Mesothelial cell of epicardium (in vitro differentiated cells): Measurements from ENCODE around the gene RAB44. TPM values are rescaled to one million over a fixed set of nuclear protein-coding genes. Genes with fewer than 3 reads are reported as not detected.

Experiments
- DNase-seq, 2 experiments: peaks; one replicate each; pipeline ENCODE4 v3.0.0; 2021; ENCODE audit warnings: low spot score in 2 of 2; ENCODE audit not compliant: unreplicated experiment in 2 of 2
- H3K27ac Mint-ChIP-seq: 2 replicates; pipeline ENCODE4 v1.8.0; 2021; ENCODE audit warnings: mixed read lengths
- H3K27me3 Mint-ChIP-seq: 2 replicates; pipeline ENCODE4 v1.8.0; 2021; ENCODE audit warnings: low read depth, mixed read lengths
- H3K36me3 Mint-ChIP-seq: 2 replicates; pipeline ENCODE4 v1.8.0; 2021; ENCODE audit warnings: mixed read lengths
- H3K4me1 Mint-ChIP-seq: 2 replicates; pipeline ENCODE4 v1.8.0; 2021; ENCODE audit warnings: mixed read lengths
- H3K4me3 Mint-ChIP-seq: 2 replicates; pipeline ENCODE4 v1.8.0; 2021; ENCODE audit warnings: mild to moderate bottlenecking, moderate library complexity, mixed read lengths
- H3K9me3 Mint-ChIP-seq: 2 replicates; pipeline ENCODE4 v1.8.0; 2021; ENCODE audit warnings: mixed read lengths
- CTCF ChIP-seq: fragments of 200-600 bp; sonication (generic); IDR thresholded peaks from one replicate; pipeline ENCODE4 v1.5.0; 2021; ENCODE audit warnings: antibody characterized with exemption; ENCODE audit not compliant: unreplicated experiment
- total RNA-seq: library from RNA; stranded (reverse); gene quantifications from 3 replicates; pipeline ENCODE4 v1.2.1, GENCODE V29; 2021

The RAB44 gene
- total RNA-seq, 1 donor from 2014 or later: 0.07 TPM

- H3K4me1 Mint-ChIP-seq: peaks cover 6% of the 10 kb centered on the region
- H3K4me3 Mint-ChIP-seq: no peak overlapping the region
- H3K27me3 Mint-ChIP-seq: no peaks in the 10 kb centered on the region
- H3K36me3 Mint-ChIP-seq: no peaks in the 10 kb centered on the region
- H3K27ac Mint-ChIP-seq: no peak overlapping the region
- DNase-seq: no peak
- TF ChIP-seq CTCF: no peak
- no peaks in the 10 kb centered on the region for H3K9me3 Mint-ChIP-seq
Observed at GRCh38 chr6:36769183-36769675, 71.6 kb downstream of the RAB44 start.

GRCh38 chr6:36769676-36770499, 72.3 kb downstream of the RAB44 start:
- TF ChIP-seq CTCF: no peak
- no peaks in the 10 kb centered on the region for H3K9me3 Mint-ChIP-seq
- no peak for DNase-seq
- peaks cover 5% of the 10 kb centered on the region for H3K27me3 Mint-ChIP-seq
- no peaks in the 10 kb centered on the region for H3K36me3 Mint-ChIP-seq
- no peak overlapping the region for H3K27ac Mint-ChIP-seq
- peaks cover 6% of the 10 kb centered on the region for H3K4me1 Mint-ChIP-seq
- H3K4me3 Mint-ChIP-seq: no peak overlapping the region

- no peak for TF ChIP-seq CTCF
- DNase-seq: no peak
- no peak overlapping the region for H3K4me3 Mint-ChIP-seq
Observed at GRCh38 chr6:36771145-36771544, 73.5 kb downstream of the RAB44 start.

GRCh38 chr6:36772397-36772796, 74.8 kb downstream of the RAB44 start:
- peaks cover 21% of the 10 kb centered on the region for H3K27me3 Mint-ChIP-seq
- no peak for DNase-seq
- H3K36me3 Mint-ChIP-seq: no peaks in the 10 kb centered on the region
- H3K4me1 Mint-ChIP-seq: peaks cover 8% of the 10 kb centered on the region
- no peaks in the 10 kb centered on the region for H3K9me3 Mint-ChIP-seq
- no peak overlapping the region for H3K4me3 Mint-ChIP-seq
- TF ChIP-seq CTCF: no peak
- H3K27ac Mint-ChIP-seq: no peak overlapping the region

More at GRCh38 chr6:36771145-36771544, 73.5 kb downstream of the RAB44 start:
- Mint-ChIP-seq H3K27me3 (peaks cover 12% of the 10 kb centered on the region), H3K9me3 (no peaks in the 10 kb centered on the region), H3K4me1 (peaks cover 3% of the 10 kb centered on the region), H3K27ac (no peak overlapping the region), H3K36me3 (no peaks in the 10 kb centered on the region)

- H3K27ac Mint-ChIP-seq: no peak overlapping the region
- peaks cover 29% of the 10 kb centered on the region for H3K27me3 Mint-ChIP-seq
- TF ChIP-seq CTCF: no peak
- no peaks in the 10 kb centered on the region for H3K9me3 Mint-ChIP-seq
- H3K36me3 Mint-ChIP-seq: no peaks in the 10 kb centered on the region
- H3K4me3 Mint-ChIP-seq: no peak overlapping the region
- peaks cover 16% of the 10 kb centered on the region for H3K4me1 Mint-ChIP-seq
- DNase-seq: no peak
Observed at GRCh38 chr6:36774331-36774730, 76.7 kb downstream of the RAB44 start.
